ENCODE measurements around the gene MCM8. TPM values are rescaled to one million over a fixed set of nuclear protein-coding genes. Genes with fewer than 3 reads are reported as not detected.

The MCM8 gene
- total RNA-seq, 2 donors from 2014 or later: 26.1 to 43.0 TPM

DNA sequence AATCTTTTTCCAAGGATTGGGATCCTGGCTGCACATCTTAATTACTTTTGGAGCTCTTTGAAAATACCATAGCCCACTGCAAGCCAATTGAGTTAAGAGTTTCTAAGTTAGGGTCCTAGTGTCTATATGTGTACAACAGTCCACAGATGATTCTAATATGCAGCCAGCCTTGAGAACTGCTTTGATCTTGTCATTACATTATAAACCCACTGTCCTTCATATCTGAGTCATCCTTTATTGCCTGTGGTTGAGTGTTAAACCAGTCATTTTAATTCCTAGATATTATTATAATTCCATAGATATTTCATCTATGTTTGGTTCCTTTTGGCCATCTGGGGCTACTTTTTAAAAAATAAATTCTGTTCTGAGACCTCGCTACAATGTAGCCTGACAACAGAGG is 24.1 kb downstream of the MCM8 start:
- H3K27me3 ChIP-seq (ENCODE audit: control insufficient read depth, insufficient read depth, low read length, poor library complexity, severe bottlenecking): no peaks in the 10 kb centered on the region
- H3K9ac ChIP-seq (ENCODE audit: extremely low read depth, low read length, poor library complexity, severe bottlenecking): no peak overlapping the region
- 83 to 90% methylated on average over 1 of the region's 1 CpG for WGBS, 2 experiments (ENCODE audit: insufficient coverage in 1 of 2, insufficient read length in 1 of 2)
- no peak overlapping the region for H3K4me3 Mint-ChIP-seq
- no peaks in the 10 kb centered on the region for H3K9me3 Mint-ChIP-seq
- peaks cover 69% of the 10 kb centered on the region for H3K36me3 Mint-ChIP-seq (ENCODE audit: low read depth)
- H3K27ac Mint-ChIP-seq: no peak overlapping the region
- no peaks in the 10 kb centered on the region for H3K4me1 ChIP-seq (ENCODE audit: control insufficient read depth, insufficient read depth, low read length)
- H3K9me3 ChIP-seq (ENCODE audit: control insufficient read depth, low read length): no peaks in the 10 kb centered on the region
- H3K27ac ChIP-seq (ENCODE audit: low read depth, low read length): no peak overlapping the region
- H3K4me1 Mint-ChIP-seq: no peaks in the 10 kb centered on the region
- peaks cover 82% of the 10 kb centered on the region for H3K36me3 ChIP-seq (ENCODE audit: control insufficient read depth, insufficient read depth, low read length)
- H3K4me3 ChIP-seq (ENCODE audit: low read length): no peak overlapping the region
- peaks cover 16% of the 10 kb centered on the region for H3K27me3 Mint-ChIP-seq (ENCODE audit: insufficient read depth)
- TF ChIP-seq, protein P1, sequence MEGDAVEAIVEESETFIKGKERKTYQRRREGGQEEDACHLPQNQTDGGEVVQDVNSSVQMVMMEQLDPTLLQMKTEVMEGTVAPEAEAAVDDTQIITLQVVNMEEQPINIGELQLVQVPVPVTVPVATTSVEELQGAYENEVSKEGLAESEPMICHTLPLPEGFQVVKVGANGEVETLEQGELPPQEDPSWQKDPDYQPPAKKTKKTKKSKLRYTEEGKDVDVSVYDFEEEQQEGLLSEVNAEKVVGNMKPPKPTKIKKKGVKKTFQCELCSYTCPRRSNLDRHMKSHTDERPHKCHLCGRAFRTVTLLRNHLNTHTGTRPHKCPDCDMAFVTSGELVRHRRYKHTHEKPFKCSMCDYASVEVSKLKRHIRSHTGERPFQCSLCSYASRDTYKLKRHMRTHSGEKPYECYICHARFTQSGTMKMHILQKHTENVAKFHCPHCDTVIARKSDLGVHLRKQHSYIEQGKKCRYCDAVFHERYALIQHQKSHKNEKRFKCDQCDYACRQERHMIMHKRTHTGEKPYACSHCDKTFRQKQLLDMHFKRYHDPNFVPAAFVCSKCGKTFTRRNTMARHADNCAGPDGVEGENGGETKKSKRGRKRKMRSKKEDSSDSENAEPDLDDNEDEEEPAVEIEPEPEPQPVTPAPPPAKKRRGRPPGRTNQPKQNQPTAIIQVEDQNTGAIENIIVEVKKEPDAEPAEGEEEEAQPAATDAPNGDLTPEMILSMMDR (conservative IDR thresholded peaks at IDR 0.05): no peak
- DNase-seq: no peak

DNA sequence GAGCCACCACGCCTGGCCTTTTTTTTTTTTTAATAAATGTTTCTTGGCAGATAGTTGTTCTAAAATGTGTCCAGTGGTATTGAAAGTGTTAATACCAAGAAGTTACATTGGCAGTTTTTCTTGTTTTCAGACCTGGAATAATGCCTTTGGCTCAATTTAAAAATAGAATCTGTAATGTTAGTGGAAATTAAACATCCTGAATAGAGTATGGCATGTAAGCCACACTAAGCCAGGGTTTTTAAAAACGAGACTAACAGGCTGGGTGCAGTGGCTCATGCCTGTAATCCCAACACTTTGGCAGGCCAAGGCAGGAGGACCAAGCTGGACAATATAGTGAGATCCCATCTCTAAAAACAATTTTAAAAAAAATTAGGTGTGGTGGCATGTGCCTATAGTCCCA is 25.3 kb downstream of the MCM8 start:
- Histone ChIP-seq H3K27ac (ENCODE audit: low read depth, low read length) (no peak overlapping the region), H3K9ac (ENCODE audit: extremely low read depth, low read length, poor library complexity, severe bottlenecking) (no peak overlapping the region), H3K4me3 (ENCODE audit: low read length) (no peak overlapping the region), H3K27me3 (ENCODE audit: control insufficient read depth, insufficient read depth, low read length, poor library complexity, severe bottlenecking) (no peaks in the 10 kb centered on the region), H3K4me1 (ENCODE audit: control insufficient read depth, insufficient read depth, low read length) (no peaks in the 10 kb centered on the region), H3K36me3 (ENCODE audit: control insufficient read depth, insufficient read depth, low read length) (peaks cover 78% of the 10 kb centered on the region), H3K9me3 (ENCODE audit: control insufficient read depth, low read length) (no peaks in the 10 kb centered on the region)
- Mint-ChIP-seq H3K27me3 (ENCODE audit: insufficient read depth) (peaks cover 3% of the 10 kb centered on the region), H3K36me3 (ENCODE audit: low read depth) (peaks cover 70% of the 10 kb centered on the region), H3K9me3 (no peaks in the 10 kb centered on the region), H3K27ac (no peak overlapping the region), H3K4me1 (no peaks in the 10 kb centered on the region), H3K4me3 (no peak overlapping the region)
- DNase-seq: no peak
- WGBS, 2 experiments (ENCODE audit: insufficient coverage in 1 of 2, insufficient read length in 1 of 2): 90 to 92% methylated on average over 1 to 2 of the region's 2 CpGs
- TF ChIP-seq, protein P1 (conservative IDR thresholded peaks at IDR 0.05): no peak

DNA sequence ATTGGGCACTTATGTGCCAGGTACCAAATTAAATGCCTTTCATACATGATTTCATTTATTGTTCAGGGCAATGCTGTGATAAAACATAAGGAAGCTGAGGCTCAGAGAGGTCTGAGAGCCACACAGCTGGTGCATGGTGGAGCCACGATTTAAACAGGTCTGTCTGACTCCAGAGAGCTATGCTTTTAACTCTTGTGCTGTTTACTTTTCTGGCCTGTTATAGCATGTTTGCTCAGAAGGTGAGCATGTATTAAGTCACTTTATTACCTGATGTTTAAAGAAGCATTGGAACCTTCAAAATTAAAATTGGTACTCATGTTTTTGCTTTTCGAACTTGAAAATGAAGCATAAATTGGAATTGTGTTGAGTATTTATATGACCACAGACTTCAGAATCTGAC is 26.8 kb downstream of the MCM8 start:
- H3K36me3 ChIP-seq (ENCODE audit: control insufficient read depth, insufficient read depth, low read length): peaks cover 69% of the 10 kb centered on the region
- H3K36me3 Mint-ChIP-seq (ENCODE audit: low read depth): peaks cover 61% of the 10 kb centered on the region
- no peaks in the 10 kb centered on the region for H3K27me3 Mint-ChIP-seq (ENCODE audit: insufficient read depth)
- 89 to 92% methylated on average over 2 of the region's 2 CpGs for WGBS, 2 experiments (ENCODE audit: insufficient coverage in 1 of 2, insufficient read length in 1 of 2)
- no peaks in the 10 kb centered on the region for H3K27me3 ChIP-seq (ENCODE audit: control insufficient read depth, insufficient read depth, low read length, poor library complexity, severe bottlenecking)
- TF ChIP-seq, protein P1 (conservative IDR thresholded peaks at IDR 0.05): no peak
- H3K4me1 ChIP-seq (ENCODE audit: control insufficient read depth, insufficient read depth, low read length): no peaks in the 10 kb centered on the region
- no peaks in the 10 kb centered on the region for H3K9me3 Mint-ChIP-seq
- no peak overlapping the region for H3K4me3 ChIP-seq (ENCODE audit: low read length)
- DNase-seq: no peak
- no peak overlapping the region for H3K27ac ChIP-seq (ENCODE audit: low read depth, low read length)
- no peaks in the 10 kb centered on the region for H3K4me1 Mint-ChIP-seq
- H3K9me3 ChIP-seq (ENCODE audit: control insufficient read depth, low read length): no peaks in the 10 kb centered on the region
- H3K9ac ChIP-seq (ENCODE audit: extremely low read depth, low read length, poor library complexity, severe bottlenecking): no peak overlapping the region
- no peak overlapping the region for H3K4me3 Mint-ChIP-seq
- no peak overlapping the region for H3K27ac Mint-ChIP-seq
